ENCODE data around the gene ZNF382. TPM values are rescaled to one million over a fixed set of nuclear protein-coding genes. Genes with fewer than 3 reads are reported as not detected.

Gene ZNF382
- total and polyA plus RNA-seq, 9 donors, result 5.1 to 15.3 (median 8.4) TPM

DNA sequence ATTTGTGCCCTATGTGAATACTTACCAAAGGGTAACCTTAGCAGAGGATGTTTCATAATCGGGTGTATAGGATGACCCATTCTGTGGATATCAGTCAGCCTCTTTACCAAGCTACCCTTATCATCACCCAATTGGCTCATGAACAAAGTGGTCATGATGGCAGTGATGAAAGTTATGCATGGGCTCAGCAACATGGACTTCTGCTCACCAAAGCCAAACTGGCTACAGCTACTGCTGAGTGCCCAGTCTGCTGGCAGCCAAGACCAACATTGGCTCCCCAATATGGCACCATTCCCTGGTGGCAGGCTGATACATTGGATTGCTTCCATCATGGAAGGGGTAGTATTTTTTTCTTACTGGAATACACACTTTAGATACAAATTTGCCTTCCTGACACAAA is 67.3 kb downstream of the ZNF382 start:
- H3K9me3 ChIP-seq (replicated peaks; ENCODE audit: control insufficient read depth, low read depth, low read length), result peaks cover 33% of the 10 kb centered on the region
- no CpG with 5 or more reads among the region's 1 CpG for WGBS (ENCODE audit: insufficient coverage)
- no peak overlapping the region for H3K4me3 ChIP-seq (ENCODE audit: low read length)
- peaks cover 11% of the 10 kb centered on the region for H3K36me3 ChIP-seq (ENCODE audit: control insufficient read depth, insufficient read depth, low read length)
- no peaks in the 10 kb centered on the region for H3K27me3 ChIP-seq (ENCODE audit: control insufficient read depth, insufficient read depth, low read length)
- no peak overlapping the region for H3K27ac ChIP-seq (ENCODE audit: low read length)
- DNase-seq, result no peak
- peaks cover 5% of the 10 kb centered on the region for H3K4me1 ChIP-seq (ENCODE audit: control insufficient read depth, insufficient read depth, low read length)

DNA sequence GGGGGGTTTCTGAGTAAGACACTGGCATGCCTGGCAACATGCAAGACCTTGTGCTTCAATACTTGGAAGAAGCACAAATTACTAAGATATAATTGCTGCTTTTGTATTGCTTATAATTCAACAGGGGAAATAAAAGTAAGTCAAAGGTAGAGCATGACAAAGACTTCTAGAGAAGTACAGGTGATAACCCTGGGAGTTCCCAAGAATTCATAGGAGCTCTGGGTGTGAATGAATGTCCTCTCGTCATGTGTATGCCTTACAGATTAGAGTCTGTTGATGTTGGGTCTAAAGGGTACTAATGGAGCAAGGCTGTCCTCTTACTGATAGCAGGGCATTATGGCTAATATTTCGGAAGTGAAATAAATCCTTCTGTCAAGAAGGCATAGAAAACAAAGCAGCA is 69.1 kb downstream of the ZNF382 start:
- DNase-seq, result no peak
- no peaks in the 10 kb centered on the region for H3K27me3 ChIP-seq (ENCODE audit: control insufficient read depth, insufficient read depth, low read length)
- H3K9me3 ChIP-seq (replicated peaks; ENCODE audit: control insufficient read depth, low read depth, low read length), result peaks cover 33% of the 10 kb centered on the region
- H3K27ac ChIP-seq (ENCODE audit: low read length), result no peak overlapping the region
- no peak overlapping the region for H3K4me3 ChIP-seq (ENCODE audit: low read length)
- H3K4me1 ChIP-seq (ENCODE audit: control insufficient read depth, insufficient read depth, low read length), result no peaks in the 10 kb centered on the region
- peaks cover 20% of the 10 kb centered on the region for H3K36me3 ChIP-seq (ENCODE audit: control insufficient read depth, insufficient read depth, low read length)
- 100% methylated on average over 1 of the region's 2 CpGs for WGBS (ENCODE audit: insufficient coverage)

DNA sequence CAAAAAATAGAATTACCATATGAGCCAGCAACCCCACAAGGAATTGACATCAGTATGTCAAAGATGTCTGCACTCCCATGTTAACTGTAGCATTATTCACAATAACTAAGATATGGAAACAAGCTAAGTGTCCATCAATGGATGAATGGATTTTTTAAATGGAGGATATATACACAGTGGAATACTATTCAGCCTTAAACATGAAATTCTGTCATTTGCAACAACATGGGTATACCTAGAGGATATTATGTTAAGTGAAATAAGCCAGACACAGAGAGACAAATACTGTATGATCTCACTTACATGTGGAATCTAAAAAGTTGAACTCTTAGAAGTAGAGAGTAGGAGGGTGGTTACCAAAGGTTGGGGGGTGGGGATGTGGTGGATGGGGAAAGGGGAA is 74.3 kb downstream of the ZNF382 start:
- Histone ChIP-seq H3K27me3 (ENCODE audit: control insufficient read depth, insufficient read depth, low read length) (no peaks in the 10 kb centered on the region), H3K4me1 (ENCODE audit: control insufficient read depth, insufficient read depth, low read length) (no peaks in the 10 kb centered on the region), H3K27ac (ENCODE audit: low read length) (no peak overlapping the region), H3K36me3 (ENCODE audit: control insufficient read depth, insufficient read depth, low read length) (peaks cover 20% of the 10 kb centered on the region), H3K4me3 (ENCODE audit: low read length) (no peak overlapping the region), H3K9me3 (replicated peaks; ENCODE audit: control insufficient read depth, low read depth, low read length) (peaks cover 14% of the 10 kb centered on the region)
- DNase-seq, result no peak

Other genes with a start within 250 kb of the ZNF382 start
- gene ZFP14, start 226.1 kb upstream of the ZNF382 start, total RNA-seq, result 9.6 TPM
- 1 to 10 TPM; 4.5 to 6.3 (median 5.4) TPM for gene ZFP14, start 226.1 kb upstream of the ZNF382 start, polyA plus RNA-seq (ENCODE audit: insufficient read depth in 1 of 8, insufficient read length in 8 of 8, low replicate concordance in 1 of 8)
- gene ZFP82, start 186.7 kb upstream of the ZNF382 start, total RNA-seq, result 11.6 TPM
- gene ZFP82, start 186.7 kb upstream of the ZNF382 start, polyA plus RNA-seq (ENCODE audit: insufficient read depth in 1 of 8, insufficient read length in 8 of 8, low replicate concordance in 1 of 8), result 10 to 100 TPM in 1 of 8 donors, 1 to 10 TPM in 7; 7.0 to 11.3 (median 8.7) TPM
- gene ZNF566, start 115.8 kb upstream of the ZNF382 start, total RNA-seq, result 17.0 TPM
- gene ZNF566, start 115.8 kb upstream of the ZNF382 start, polyA plus RNA-seq (ENCODE audit: insufficient read depth in 1 of 8, insufficient read length in 8 of 8, low replicate concordance in 1 of 8), result 10 to 100 TPM in 2 of 8 donors, 1 to 10 TPM in 6; 7.1 to 10.7 (median 9.1) TPM
- 15.9 TPM for gene ZNF260, start 77.0 kb upstream of the ZNF382 start, total RNA-seq
- 10 to 100 TPM in 6 of 8 donors, 1 to 10 TPM in 2; 7.5 to 14.5 (median 10.8) TPM for gene ZNF260, start 77.0 kb upstream of the ZNF382 start, polyA plus RNA-seq (ENCODE audit: insufficient read depth in 1 of 8, insufficient read length in 8 of 8, low replicate concordance in 1 of 8)
- 16.8 TPM for gene ZNF529, start 32.0 kb upstream of the ZNF382 start, total RNA-seq
- gene ZNF529, start 32.0 kb upstream of the ZNF382 start, polyA plus RNA-seq (ENCODE audit: insufficient read depth in 1 of 8, insufficient read length in 8 of 8, low replicate concordance in 1 of 8), result 10 to 100 TPM; 10.4 to 17.7 (median 12.7) TPM
- 9.6 TPM for gene ZNF461, start 61.5 kb downstream of the ZNF382 start, total RNA-seq
- gene ZNF461, start 61.5 kb downstream of the ZNF382 start, polyA plus RNA-seq (ENCODE audit: insufficient read depth in 1 of 8, insufficient read length in 8 of 8, low replicate concordance in 1 of 8), result 10 to 100 TPM in 1 of 8 donors, 1 to 10 TPM in 7; 5.5 to 13.5 (median 7.8) TPM
- 8.5 TPM for gene ZNF567, start 82.3 kb downstream of the ZNF382 start, total RNA-seq
- 1 to 10 TPM; 4.9 to 8.9 (median 7.3) TPM for gene ZNF567, start 82.3 kb downstream of the ZNF382 start, polyA plus RNA-seq (ENCODE audit: insufficient read depth in 1 of 8, insufficient read length in 8 of 8, low replicate concordance in 1 of 8)
- gene ZNF850, start 167.5 kb downstream of the ZNF382 start, total RNA-seq, result 3.7 TPM
- 1 to 10 TPM in 6 of 8 donors, under 1 TPM in 2; 0.91 to 2.0 (median 1.3) TPM for gene ZNF850, start 167.5 kb downstream of the ZNF382 start, polyA plus RNA-seq (ENCODE audit: insufficient read depth in 1 of 8, insufficient read length in 8 of 8, low replicate concordance in 1 of 8)
- gene ZNF790, start 233.1 kb downstream of the ZNF382 start, total RNA-seq, result 10.6 TPM
- 1 to 10 TPM; 4.8 to 7.6 (median 6.3) TPM for gene ZNF790, start 233.1 kb downstream of the ZNF382 start, polyA plus RNA-seq (ENCODE audit: insufficient read depth in 1 of 8, insufficient read length in 8 of 8, low replicate concordance in 1 of 8)
- gene ZNF345, start 245.6 kb downstream of the ZNF382 start, total RNA-seq, result 6.7 TPM
- gene ZNF345, start 245.6 kb downstream of the ZNF382 start, polyA plus RNA-seq (ENCODE audit: insufficient read depth in 1 of 8, insufficient read length in 8 of 8, low replicate concordance in 1 of 8), result 1 to 10 TPM; 4.3 to 7.8 (median 6.4) TPM

Measured in muscle of leg (tissue), 11 donors.